HG02943 (cell line): ENCODE data around the gene TLE4.

Experiments used
- ATAC-seq: cut with Tn5 transposase; IDR thresholded peaks from one replicate; pipeline ENCODE4 v1.9.1; 2021; ENCODE audit warnings: mild to moderate bottlenecking, low read depth, moderate library complexity; ENCODE audit not compliant: unreplicated experiment

TLE4 gene

DNA sequence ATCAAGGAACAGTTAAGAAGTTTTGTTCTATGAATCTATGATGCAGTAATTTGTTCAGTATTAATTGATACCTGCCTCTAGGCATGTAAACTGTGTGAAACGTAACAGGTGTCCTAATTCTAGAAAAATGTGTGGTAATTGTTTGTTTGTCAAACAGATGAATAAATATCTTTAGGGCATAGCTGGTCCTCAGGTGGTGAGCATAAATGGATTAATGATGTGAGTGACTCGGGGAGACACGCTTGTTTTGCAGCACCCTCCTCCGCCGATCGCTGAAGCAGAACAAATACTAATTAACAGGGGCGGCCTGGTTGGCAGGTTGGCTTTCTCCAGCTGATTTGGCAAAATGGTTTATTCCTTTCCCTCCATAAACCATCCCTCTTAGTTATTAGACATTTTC, 88.8 kb downstream of the TLE4 start:
- ATAC-seq = no peak

- no peak for ATAC-seq
Measured at GRCh38 chr9:79661279-79661678, 89.5 kb downstream of the TLE4 start.

GRCh38 chr9:79661886-79662536, 90.2 kb downstream of the TLE4 start:
- no peak for ATAC-seq

- no peak for ATAC-seq
Measured at GRCh38 chr9:79662537-79662956, 90.8 kb downstream of the TLE4 start.

DNA sequence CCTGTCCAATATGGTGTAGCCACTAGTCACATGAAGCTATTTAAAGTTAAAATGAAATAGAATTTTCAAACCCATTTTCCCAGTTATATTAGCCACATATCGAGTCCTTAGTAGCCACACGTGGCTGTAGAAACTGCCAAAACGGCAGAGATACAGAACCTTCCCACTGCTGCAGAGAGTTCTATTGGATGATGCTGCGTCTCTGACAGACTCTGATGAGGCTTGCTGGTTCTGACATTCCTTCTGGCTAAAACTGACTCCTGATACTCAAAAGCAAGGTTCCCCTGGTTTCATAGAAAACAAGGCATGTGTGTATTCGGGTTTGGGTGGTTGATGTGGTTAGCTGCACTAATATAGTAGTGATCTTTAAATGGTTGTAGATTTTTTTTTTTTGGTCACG, 91.5 kb downstream of the TLE4 start:
- no peak for ATAC-seq

- no peak for ATAC-seq
Measured at GRCh38 chr9:79663878-79664277, 92.1 kb downstream of the TLE4 start.

DNA sequence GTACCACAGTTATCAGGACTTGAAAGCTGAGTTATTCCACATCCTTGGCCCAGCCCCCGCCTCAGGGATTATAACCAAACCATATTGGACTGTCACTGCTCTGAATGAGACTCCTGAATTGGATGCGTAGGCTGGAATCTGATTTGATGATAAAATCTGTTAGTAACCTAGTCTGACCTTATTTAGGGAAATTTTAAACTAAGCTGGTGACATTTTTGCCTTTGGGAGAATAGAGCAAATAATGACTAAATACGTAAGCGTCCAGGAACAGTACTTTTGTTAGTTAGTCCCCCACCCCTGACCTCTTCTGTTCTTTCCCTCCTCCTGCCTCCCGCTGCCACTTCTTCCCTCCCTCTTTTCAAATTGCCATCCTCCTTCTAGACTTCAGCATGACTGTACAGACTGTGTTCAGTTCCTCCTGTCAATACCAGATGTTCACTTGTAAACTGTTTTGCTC, 92.6 kb downstream of the TLE4 start:
- no peak for ATAC-seq

DNA sequence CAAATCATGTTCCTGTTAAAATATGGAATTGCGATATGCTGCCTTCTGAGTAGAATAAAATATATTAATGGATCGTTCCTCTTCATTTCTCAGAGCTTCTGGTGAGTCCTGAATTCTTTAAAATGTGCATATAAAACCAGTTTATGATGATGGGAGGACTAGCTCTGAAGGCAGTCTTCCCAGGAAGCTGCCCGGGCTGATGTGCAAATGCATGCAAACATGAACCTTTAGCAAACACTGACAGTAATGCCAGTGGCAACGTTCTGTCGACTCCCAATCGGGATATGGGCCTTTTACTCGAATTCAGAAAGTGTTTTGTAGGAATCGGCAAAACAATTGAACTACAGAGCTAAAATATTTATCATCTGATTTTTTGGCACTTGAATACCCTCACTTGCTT, 93.6 kb downstream of the TLE4 start:
- no peak for ATAC-seq

DNA sequence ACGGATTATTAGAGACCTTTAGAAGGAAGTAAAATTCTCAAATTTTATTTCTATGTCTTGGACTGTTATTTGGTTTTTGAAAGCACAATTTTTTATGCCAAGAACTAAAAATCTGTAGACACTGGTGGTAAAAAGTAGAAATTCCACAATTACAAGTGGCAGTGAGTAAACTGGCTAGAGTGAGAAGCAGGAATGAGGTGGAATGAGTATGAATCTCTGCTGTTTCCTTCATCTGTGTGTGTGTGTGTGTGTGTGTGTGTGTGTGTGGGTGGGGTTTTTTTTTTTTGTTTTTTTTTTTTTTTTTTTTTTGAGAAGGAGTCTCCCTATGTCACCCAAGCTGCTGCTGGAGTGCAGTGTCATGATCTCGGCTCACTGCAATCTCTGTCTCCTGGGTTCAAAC, 94.2 kb downstream of the TLE4 start:
- no peak for ATAC-seq

- no peak for ATAC-seq
Measured at GRCh38 chr9:79667120-79667519, 95.4 kb downstream of the TLE4 start.

DNA sequence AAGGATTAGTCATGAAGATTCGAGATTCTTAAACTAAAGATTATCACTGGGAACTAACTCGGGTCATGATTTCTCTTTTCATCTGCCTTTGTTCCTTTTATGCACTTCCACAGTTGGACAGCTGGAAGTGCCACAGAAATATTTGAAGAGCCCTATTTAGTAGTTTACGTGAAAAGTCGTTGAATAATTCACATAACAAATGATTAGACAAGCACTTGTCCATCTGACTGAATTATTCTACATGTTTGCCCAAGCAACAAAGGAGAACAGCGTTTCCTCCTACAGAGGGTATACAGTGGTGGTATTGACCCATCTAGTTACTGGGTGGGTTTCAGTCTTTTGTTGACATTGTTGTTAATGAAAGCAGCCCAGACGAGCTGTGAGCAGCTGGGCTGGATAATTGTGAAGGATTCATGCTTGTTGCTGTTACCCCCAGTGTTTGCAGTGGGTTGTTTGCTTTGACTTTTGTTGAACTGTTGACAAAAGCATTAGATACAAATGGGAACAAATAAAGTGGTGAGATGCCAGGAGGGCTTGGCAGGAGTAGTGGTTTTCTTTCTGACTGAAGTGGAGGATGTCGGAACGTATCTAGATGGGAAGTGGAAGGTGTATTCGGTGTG, 96.2 kb downstream of the TLE4 start:
- ATAC-seq = no peak

DNA sequence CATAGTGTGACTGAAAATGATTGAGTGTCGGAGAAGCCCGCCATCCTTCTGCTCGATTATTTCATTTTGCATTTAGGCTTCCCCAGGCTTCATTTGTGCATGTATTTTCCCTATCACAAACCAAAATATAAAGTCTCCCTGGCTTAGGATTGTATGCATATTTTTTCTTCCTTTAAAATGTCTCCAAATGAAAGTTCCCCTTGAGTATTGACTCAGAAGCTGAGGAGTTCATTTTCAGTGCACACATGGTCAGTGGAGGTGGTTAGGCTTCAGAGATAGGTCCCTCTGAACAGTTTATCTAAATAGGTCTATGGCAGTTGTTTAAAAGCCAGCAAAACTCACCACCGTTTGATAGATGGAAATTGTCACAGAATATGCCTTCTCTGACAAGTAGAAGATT, 97.2 kb downstream of the TLE4 start:
- no peak for ATAC-seq

DNA sequence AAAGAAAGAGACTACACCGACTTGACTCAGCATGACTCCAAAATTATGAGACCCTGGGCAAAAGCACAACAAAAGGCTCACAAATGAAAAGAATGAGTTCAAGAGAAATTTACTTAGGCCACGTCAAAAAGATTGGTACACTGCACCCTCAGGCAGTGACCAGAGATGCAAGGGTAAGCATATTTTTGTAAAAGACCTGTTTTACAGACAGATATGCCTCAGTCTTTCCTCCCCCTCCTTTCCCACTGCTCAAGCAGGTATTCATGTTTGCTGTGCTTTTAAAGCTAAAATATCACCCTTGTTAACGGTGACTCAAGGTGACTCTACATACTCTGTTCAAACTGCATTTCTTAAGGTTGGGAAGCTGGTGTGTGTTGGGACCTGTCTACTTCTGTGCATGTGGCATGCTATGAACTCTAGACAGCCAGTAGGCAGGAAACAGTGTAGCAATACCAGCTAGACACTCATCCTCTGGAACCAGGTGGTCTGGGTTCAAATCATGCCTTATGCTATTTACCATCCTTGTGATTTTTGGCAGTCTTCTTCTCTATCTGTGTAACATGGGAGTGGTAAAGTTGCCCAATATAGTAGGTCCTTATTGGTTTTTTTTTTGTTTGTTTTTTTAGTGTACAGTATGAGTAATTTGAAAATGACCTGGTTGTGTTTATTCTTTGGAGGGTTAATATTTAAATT, 98.7 kb downstream of the TLE4 start:
- no peak for ATAC-seq

GRCh38 chr9:79671558-79671957, 99.8 kb downstream of the TLE4 start:
- ATAC-seq = no peak

GRCh38 chr9:79672236-79672635, 100.5 kb downstream of the TLE4 start:
- ATAC-seq = no peak

DNA sequence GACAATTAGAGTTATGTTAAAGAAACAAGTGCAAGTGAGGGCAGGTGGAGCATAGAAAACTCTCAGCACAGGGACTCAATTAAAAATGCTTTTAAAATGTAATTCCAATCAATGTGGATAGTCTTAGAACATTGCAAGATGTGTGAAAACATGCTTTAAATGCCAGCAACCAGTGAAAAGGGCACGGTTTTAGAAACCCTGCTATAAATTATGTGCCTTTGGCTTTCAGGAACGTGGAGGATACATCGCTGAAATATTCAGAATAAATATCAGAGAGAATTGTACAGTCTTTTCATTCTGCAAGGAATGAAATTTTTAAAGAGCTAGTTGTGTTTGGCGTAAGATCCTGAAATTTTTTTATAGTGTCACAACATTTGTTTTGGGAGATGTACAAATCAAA, 101.1 kb downstream of the TLE4 start:
- ATAC-seq = no peak

GRCh38 chr9:79673614-79674013, 101.8 kb downstream of the TLE4 start:
- no peak for ATAC-seq

- ATAC-seq = no peak
Measured at GRCh38 chr9:79674052-79674777, 102.5 kb downstream of the TLE4 start.

DNA sequence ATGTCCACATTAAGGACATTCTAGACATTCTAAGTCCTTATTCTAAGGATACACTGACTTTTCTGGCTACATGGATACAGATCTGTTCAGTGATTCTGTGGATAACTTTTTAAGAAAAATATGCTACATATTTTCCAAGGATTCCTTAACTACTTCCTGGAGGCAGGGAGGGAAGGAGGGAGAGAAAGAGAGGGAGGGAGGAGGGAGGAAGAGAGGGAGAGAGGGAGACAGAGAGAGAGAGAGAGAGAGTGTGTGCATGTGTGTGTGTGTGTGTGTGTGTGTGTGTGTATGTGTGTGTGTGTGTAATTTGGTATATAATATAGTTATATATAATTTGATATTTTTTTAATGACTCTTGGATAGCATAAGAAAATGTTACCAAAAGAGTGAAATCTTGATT, 109.8 kb downstream of the TLE4 start:
- no peak for ATAC-seq

DNA sequence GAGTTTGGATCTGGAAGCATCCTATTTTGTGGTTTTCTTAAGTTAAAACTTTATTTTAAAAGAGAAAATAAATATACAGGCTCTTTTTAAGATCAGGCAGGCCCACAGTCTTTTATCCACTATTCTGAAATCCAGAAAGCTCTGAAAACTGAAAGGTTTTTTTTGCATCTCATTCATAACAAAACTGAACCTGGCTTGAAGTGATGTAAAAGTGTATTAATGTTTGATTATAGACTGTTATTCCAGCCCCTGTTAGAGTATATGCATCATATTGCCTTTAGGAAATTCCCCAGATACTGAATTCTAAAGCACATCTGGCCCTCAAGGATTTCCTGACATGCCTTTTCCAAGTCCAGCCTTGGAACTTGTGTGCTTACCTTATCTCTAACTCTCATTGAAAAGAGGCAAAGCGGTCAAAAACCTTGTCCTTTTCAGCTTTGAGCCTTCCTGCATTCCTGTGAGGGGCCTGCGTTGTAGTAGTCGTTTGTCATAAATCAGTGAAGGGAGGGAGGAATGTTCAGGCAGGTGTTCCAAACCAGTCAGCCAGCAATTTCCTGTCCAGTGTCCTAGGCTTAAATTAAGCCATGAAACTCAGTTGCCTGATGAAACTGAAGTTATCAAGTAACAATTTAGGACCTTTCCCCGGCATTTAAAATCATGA, 110.4 kb downstream of the TLE4 start:
- ATAC-seq = no peak

DNA sequence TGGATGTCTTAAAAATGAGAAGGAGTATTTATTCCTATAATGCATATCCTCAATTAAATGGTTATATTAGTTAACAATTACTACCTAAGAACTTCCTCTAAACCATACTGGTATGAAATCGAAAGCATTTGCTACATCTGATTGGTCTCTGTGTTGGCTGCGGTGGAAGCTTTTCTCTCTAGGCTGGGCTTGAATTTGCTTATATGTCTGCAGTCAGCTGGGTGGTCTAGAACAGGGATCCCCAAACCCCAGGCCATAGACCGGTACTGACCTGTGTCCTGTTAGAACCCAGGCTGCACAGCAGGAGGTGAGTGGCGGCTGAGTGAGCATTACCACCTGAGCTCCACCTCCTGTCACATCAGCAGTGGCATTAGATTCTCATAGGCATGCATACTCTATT, 112.3 kb downstream of the TLE4 start:
- ATAC-seq = no peak
